Fibroblast of skin of back (primary cell): Measurements from ENCODE around the gene COQ7.

ENCODE experiments used
- DNase-seq: peaks from one replicate; pipeline ENCODE4 v3.0.0-alpha.2; 2013

COQ7 gene

GRCh38 chr16:19086322-19087199 lies 19.1 kb downstream of the COQ7 start:
- peak; percentile 94 for DNase-seq

DNA sequence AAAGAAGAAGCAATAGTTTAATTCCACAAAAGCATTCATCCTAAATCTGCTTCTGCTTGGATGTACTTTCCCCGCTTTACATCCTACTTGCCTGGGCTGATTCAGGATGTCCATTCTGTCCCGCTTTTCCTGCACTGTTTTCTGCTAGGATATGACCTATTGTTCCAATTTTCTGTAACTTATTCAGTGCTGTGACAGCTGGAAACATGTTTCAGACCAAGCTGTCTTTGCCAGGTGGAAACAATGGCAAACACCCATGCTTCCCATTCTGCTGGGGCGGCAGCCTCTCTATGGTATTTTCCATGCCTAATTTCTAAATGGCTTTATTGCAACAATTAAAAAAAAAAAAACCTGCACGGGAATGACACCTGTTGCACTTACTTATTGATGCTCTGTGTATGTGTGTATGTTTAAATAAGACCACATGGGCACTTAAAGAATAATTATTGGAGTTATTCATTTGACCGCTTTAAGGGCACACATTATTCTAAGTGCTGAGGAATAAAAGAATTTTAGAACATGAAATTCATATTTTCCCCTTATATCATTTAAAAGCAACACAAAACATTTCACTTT lies 21.0 kb downstream of the COQ7 start:
- DNase-seq, result no peak

DNA sequence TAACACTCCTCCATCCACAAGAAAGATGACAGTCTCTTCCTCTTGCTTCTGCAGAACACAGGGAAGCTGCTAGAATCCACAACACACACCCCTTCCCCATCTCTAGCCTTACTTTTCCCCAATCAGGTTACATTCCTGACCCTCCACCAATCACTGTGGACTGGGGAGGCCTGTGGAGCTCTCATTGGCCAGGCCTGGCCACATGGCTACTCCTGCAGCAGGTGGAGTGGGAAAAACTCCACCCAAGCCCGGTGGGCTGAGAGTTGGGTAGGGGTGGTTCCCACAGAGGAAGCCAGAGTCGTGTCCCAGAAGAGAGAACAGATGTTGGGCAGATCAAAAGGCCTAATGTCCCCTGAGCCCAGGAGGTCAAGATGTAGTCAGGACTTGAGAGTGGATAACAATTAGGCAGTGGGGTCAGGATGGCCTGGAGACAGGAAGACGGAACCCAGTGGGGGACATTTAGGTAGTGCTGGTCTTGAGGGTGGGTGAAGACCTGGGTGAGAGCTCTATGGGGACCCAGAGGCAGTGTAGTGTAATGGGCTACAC lies 22.1 kb downstream of the COQ7 start:
- no peak for DNase-seq

- DNase-seq, result no peak
Observed at GRCh38 chr16:19090916-19091315, 23.5 kb downstream of the COQ7 start.

DNA sequence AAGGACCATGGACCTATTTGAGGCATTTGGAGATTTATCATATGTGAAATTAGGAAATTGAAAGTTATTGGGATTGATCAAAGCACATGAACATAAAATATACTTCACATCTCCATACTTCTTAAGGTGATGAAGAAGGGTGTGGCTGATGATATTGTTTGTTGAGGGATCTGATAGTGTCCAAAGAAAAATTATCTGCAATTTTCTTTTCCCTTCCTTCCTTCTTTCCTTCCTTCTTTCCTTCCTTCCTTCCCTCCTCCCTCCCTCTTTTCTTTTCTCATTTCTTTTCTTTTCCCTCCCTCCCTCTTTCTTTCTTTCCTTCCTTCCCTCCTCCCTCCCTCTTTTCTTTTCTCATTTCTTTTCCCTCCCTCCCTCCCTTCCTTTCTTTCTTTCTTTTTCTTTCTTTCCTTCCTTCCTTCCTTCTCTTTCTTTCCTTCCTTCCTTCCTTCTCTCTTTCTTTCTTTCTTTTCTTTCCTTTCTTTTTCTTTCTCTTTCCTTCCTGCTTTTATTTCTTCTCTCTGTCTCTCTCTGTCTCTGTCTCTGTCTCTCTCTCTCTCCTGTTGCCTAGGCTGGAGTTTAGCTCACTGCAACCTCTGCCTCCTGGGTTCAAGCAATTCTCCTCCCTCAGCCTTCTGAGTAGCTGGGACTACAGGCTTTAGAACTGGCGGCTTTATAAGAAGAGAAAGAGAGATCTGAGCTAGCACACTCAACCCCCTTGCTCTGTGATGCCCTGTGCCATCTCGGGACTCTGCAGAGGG lies 25.4 kb downstream of the COQ7 start:
- no peak for DNase-seq

GRCh38 chr16:19093631-19094541 lies 26.5 kb downstream of the COQ7 start:
- DNase-seq, result no peak

GRCh38 chr16:19094542-19095365 lies 27.3 kb downstream of the COQ7 start:
- DNase-seq, result no peak

DNA sequence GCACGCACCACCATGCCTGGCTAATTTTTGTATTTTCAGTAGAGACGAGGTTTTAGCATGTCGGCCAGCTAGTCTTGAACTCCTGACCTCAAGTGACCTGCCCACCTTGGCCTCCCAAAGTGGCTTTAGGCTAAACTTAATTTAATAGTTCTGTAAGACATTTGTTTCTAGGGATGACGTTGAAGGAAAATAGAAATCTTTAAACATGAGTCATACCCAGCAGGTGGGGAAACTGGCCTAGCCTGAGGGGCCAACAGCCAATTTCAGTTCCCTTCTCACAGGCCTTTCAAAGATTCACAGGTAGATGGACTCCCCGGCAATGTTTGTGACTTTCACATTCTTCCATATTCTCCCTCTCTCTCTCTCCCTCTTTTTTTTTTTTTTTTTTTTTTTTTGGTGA lies 28.2 kb downstream of the COQ7 start:
- no peak for DNase-seq

DNA sequence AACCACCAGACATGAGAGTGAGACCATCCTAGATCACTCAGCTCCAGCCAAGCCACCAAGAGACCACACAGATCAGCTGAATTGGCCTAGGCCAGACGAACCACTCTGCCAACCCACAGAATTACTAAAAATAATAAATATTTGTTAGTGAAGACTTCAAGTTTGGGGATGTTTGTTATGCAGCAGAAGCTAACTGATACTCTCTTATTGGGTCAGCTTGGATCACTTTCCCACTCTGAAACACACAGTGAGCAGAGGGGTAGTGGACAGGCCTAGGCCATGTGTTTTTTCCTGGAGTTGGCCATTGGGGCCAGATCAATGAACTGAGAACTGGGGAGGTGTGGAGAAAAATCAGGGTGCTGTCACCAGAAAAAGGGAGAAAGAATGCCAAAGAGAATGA lies 30.8 kb downstream of the COQ7 start:
- no peak for DNase-seq

DNA sequence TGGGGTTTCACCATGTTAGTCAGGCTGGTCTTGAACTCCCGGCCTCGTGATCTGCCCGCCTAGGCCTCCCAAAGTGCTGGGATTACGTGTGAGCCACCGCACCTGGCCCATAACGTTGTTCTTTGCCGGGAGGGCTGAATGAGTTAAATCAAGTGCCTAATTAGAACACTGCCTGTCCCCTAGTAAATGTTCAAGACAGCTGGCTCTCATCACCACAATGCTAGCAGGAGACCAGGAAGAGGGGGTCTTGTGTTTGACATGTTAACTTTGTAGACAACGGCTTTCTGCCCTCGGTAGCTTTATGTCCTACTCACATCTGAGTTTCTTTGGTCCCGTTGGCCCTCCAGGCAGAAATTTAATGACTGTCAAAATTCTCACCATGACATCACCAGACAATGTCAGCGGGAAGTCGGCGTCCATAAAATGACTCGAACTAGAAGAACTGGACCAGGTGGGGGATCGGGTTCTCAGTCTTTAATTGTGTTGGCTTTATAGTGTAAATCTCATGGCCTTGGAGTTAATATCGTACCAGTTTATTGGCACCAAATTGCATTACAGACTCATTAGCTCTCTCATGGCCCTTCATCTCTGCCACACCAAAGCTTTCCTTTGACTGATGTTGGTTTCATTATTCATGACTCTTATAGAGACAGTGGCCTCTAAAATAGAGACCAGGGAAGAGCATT lies 34.9 kb downstream of the COQ7 start:
- DNase-seq, result peak; percentile 35

DNA sequence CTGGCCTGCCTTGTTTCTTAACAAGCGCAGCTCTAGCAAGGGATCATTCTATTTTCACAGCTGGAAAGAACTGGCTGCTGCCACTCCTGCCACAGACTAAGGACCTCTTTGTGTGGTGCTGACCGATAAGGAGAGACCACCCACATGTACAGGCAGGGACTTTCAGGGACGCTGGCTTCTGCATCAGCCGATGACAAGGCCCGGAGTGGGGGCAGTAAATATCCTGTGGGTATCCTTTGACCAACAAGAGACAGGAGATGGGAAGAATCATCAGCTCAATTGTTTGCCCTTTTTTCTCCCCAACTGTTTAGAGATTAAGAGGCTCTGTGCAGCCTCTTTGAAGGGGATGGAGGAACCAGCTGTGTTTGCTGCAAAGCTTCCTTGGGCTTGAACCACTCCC lies 37.2 kb downstream of the COQ7 start:
- DNase-seq, result no peak

- DNase-seq, result no peak
Observed at GRCh38 chr16:19105131-19105530, 37.7 kb downstream of the COQ7 start.

- peak; percentile 60 for DNase-seq
Observed at GRCh38 chr16:19105891-19106624, 38.6 kb downstream of the COQ7 start.

DNA sequence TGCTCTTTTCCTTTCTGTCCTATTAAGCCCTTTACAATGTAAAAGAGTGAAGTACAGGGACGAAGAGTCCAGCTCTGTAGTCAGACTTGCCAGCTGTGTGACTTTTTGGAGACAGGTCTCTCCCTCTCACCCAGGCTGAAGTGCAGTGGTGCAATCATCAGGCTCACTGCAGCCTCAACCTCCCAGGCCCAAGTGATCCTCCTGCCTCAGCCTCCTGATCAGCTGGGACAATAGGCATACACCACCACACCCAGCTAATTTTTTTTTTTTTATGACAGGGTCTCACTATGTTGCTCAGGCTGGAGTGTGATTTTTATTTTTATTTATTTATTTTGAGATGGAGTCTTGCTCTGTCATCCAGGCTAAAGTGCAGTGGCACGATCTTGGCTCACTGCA lies 39.2 kb downstream of the COQ7 start:
- DNase-seq, result no peak

GRCh38 chr16:19108409-19109287 lies 41.2 kb downstream of the COQ7 start:
- no peak for DNase-seq

- DNase-seq, result no peak
Observed at GRCh38 chr16:19109288-19109664, 41.9 kb downstream of the COQ7 start.

DNA sequence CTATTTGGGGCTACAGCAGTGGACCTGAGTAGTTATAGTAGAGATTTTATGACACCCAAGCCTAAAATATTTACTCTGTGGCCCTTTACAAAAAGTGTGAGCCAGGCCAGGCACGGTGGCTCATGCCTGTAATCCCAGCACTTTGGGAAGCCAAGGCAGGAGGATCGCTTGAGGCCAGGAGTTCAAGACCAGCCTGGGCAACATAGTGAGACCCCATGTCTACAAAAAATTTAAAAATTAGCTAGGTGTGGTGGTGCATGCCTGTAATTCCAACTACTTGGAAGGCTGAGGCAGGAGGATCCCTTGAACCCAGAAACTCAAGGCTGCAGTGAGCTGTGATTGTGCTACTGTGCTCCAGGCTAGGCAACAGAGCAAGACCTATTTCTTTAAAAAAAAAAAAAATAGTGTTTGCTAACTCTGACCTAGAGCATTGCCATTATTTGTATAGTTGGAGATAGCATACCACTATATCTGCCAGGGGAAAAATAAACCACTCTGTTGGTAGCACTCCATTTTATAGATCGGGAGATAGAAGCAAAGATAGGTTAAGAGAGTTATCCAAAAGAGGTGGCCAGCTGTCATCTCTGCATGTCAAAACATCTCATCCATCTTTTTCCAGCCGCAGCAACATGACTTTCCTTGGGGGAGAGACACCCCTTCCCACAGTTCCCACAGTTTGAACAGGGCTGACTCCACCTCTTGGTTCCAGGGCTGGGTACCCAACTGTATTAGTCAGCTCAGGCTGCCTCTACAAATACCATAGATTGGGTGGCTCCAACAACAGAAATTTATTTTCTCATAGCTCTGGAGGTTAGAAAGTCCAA lies 43.3 kb downstream of the COQ7 start:
- no peak for DNase-seq

- DNase-seq, result no peak
Observed at GRCh38 chr16:19112099-19112407, 44.6 kb downstream of the COQ7 start.
